H1 (cell line): ENCODE data around the gene CDK12. TPM values are rescaled to one million over a fixed set of nuclear protein-coding genes. Genes with fewer than 3 reads are reported as not detected.

Experiments
- CHD1 ChIP-seq: IDR thresholded peaks from 2 replicates; pipeline ENCODE4 v1.6.1; 2012; ENCODE audit warnings: low read depth, low read length, improper control_type of control experiment
- EP300 ChIP-seq, 2 experiments: IDR thresholded peaks; 1 replicate in 1 of 2; 2 replicates in 1 of 2; pipeline ENCODE4 v1.6.1; 2011 to 2012; ENCODE audit warnings: low read depth in 2 of 2, low read length in 2 of 2, mild to moderate bottlenecking in 2 of 2, borderline replicate concordance in 1 of 2, inconsistent platforms in 1 of 2, moderate library complexity in 1 of 2
- ZNF274 ChIP-seq: IDR thresholded peaks from 2 replicates; pipeline ENCODE4 v1.7.0; 2012; ENCODE audit warnings: low read length, borderline replicate concordance; ENCODE audit errors: extremely low read depth
- polyA plus RNA-seq, 7 experiments: library from polyadenylated mRNA; depleted of rRNA in 3 of 7; stranded (reverse) in 5 of 7; unstranded in 2 of 7; fragments of >200 nt in 5 of 7; fragments of 200-250 nt in 2 of 7; gene quantifications; 1 replicate in 5 of 7; 2 replicates in 1 of 7; 4 replicates in 1 of 7; pipeline versions ENCODE4 v1.2.1 to v1.2.3, GENCODE V29; 2011 to 2013; ENCODE audit warnings: missing spikeins in 2 of 7, mixed read lengths in 2 of 7
- total RNA-seq: library from RNA; stranded (reverse); fragmentation: NEBNext Ultra II Directional; extraction: Animal tissue kit (Norgen Biotek cat#: 25700); gene quantifications from 2 replicates; pipeline ENCODE4 v1.2.1, GENCODE V29; 2021

The CDK12 gene
- total and polyA plus RNA-seq, 2 of the 8 experiments (the other 6 are each of a cell fraction or from before 2014, with no cell fraction given) = 14.8 to 70.3 TPM

GRCh38 chr17:39508987-39509386, 47.7 kb downstream of the CDK12 start (continued):
- TF ChIP-seq CHD1 (no peak), ZNF274 (no peak), EP300 (IDR thresholded peaks at IDR 0.05; ENCODE audit: borderline replicate concordance in 1 of 2, low read depth in 2 of 2, low read length in 2 of 2) (no peak)
